Measurements from ENCODE around the gene HS2ST1.

GRCh38 chr1:86925742-86926141 is 11.3 kb downstream of the HS2ST1 start:
- TF ChIP-seq EZH2phosphoT487 (IDR thresholded peaks at IDR 0.05; ENCODE audit: insufficient read depth, low read depth) = no peak
- no peak for TF ChIP-seq EZH2 (IDR thresholded peaks at IDR 0.05; ENCODE audit: insufficient read depth, poor library complexity, severe bottlenecking)

Data from GM23248 (cell line).